A549 treated with AZD2906 at 1 μM for 4 hours (cell line): ENCODE measurements around the gene UHRF1. TPM values are rescaled to one million over a fixed set of nuclear protein-coding genes. Genes with fewer than 3 reads are reported as not detected.

Experiments used
- total RNA-seq: library from RNA; stranded (reverse); fragments of 200-300 nt; extraction: Qiagen RNA extraction; gene quantifications from 5 replicates; pipeline ENCODE4 v1.2.3, GENCODE V29; 2022

The UHRF1 gene
- 44.4 to 48.8 TPM (median 44.5 TPM) in 5 replicates for total RNA-seq

DNA sequence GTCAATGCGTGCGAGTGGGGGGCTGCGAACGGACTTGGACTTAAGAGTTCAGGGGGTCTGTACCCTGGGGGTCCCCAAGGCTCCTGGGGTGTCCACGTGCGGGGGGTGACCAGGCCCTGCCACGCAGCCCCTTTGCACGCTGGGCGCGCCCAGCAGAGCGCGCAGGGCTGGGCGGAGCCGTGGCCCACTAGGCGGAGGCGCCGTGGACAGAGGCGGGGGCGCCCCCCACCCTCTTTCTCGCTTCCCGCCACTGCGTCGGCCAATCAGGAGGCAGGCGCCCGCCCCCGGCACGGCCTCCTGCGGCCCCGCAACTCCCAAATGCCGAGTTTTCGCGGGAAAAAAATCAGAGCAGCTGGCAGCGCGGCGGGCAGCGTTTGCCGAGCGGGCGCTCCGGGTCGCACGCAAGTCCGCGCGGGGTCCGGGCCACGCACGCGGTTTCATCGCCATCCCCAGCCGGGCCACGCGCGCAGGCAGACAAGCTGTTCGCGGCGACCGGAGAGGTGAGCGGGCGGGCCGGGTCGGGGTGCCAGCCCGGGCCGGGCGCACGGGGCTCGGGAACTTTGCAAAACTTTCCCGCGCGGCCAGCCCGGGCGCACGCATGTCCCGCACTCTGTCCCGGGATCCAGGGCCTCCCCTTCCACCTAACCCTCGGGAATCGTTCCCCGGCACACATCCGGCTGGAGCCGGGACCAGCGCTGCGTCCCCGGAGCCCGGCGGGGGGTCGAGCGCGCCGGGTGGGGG, at the start of gene UHRF1:
Gene UHRF1, plus strand, starts transcription at position 346 of the 741 bp plus-strand sequence. CDS start 1,385 bp downstream, outside the sequence.

DNA sequence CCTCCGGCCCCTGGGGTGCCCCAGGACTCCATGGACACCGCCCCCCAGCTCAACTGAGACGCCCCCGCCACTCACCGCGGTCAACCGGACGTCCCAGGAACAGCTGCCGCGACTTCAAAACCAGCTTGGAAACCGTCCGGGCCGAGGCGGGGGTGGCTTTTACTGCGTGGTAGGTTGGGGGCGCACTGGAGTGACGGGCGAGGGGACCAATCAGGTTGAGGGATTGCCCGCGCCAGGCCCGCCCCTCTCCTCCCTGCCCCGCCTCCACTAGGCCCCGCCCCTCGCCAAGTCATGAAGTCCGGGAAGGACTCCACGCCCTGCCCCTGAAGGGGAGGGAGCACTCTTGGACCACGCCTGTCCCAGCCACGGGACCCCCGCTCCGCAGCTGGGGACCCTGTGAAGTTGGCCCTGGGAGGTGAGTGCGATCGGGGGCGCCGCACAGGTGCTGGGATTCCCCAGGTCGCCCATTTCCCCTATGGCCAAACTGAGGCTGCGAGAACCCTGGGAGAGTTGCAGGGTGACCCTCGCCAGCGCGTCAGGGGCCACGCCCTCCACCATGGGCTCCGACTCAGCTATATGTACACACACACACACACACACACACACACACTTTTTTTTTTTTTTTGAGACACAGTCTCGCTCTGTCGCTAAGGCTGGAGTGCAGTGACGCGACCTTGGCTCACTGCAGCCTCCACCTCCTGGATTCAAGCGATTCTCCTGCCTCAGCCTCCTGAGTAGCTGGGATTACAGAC, 41.6 kb upstream of the UHRF1 start, which contains the start of gene PLIN3:
Gene PLIN3, minus strand, starts transcription at position 134 of the 752 bp plus-strand sequence. CDS start 6,273 bp downstream, outside the sequence.

DNA sequence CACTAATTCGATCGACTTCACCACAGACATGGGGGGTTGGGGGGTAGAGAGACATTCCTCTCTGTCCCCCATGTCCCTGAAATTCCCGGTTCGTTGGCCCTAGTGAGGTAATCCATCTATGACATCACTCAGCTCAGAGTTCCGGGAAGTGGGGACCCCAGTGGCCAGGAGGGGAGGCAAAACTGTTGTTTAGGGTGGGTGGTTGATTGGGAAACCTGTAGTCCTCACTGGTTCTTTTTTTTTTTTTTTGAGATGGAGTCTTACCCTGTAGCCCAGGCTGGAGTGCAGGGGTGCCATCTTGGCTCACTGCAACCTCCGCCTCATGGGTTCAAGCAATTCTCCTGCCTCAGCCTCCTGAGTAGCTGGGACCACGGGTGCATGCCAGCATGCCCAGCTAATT, 6.5 kb upstream of the UHRF1 start, which contains the start of gene ARRDC5:
Gene ARRDC5, minus strand, starts transcription at position 101 of the 400 bp plus-strand sequence. Its CDS starts 71 bp downstream, at position 30.

DNA sequence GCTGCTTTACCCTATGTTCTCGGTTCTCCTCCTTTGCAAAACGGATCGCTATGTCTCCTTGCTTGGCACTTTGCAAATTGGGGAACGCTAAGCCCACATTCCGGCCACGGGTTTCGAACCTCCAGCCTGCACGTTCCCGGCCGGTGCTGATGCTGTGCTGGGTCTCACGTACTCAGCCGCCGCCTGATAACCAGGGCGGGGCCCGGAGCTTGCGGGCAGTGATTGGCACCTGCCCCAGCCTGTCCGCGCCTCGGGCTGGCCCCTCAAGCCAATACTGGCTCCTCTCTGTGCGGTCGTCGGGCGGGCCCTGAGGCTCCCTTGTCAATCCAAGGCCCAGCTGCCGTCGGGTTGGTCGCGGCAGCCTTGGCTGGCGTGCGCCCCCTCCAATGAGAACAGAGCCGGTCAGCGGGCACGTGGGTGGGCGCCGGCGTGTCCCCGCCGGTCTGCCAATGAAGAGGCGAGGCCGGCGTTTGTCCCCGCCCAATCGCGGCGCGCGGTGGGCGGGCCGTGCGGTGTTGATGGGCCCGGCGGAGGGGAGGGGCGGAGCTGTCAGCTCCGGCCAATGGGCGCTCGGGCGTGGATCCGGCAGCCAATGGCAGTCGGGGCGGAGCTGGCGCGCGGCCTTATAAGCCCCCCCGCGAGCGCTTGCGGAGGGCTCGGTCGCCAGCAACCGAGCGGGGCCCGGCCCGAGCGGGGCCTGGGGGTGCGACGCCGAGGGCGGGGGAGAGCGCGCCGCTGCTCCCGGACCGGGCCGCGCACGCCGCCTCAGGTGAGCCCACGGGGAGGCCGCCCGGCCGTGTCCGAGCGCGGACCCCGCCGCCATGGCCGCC, 59.4 kb downstream of the UHRF1 start, which contains the start of gene KDM4B:
Gene KDM4B, plus strand, starts transcription at position 652 of the 830 bp plus-strand sequence. CDS start 63,778 bp downstream, outside the sequence.

Other genes starting within 250 kb of the UHRF1 start
- 116 to 145 TPM (median 140 TPM) in 5 replicates for gene MYDGF, start 239.2 kb upstream of the UHRF1 start, total RNA-seq
- gene DPP9, start 185.7 kb upstream of the UHRF1 start, total RNA-seq: 55.3 to 61.0 TPM (median 56.0 TPM) in 5 replicates
- 5.5 to 5.8 TPM (median 5.7 TPM) in 5 replicates for gene FEM1A, start 117.8 kb upstream of the UHRF1 start, total RNA-seq
- gene TICAM1, start 77.8 kb upstream of the UHRF1 start, total RNA-seq: 8.2 to 11.5 TPM (median 10.2 TPM) in 5 replicates
- 165 to 190 TPM (median 174 TPM) in 5 replicates for gene PLIN3, start 41.8 kb upstream of the UHRF1 start, total RNA-seq
- gene ARRDC5, start 6.6 kb upstream of the UHRF1 start, total RNA-seq: not detected in 5 replicates
- gene KDM4B, start 59.6 kb downstream of the UHRF1 start, total RNA-seq: 8.5 to 10.1 TPM (median 9.7 TPM) in 5 replicates